GM12878 (cell line): ENCODE data around the gene GAS6. TPM values are rescaled to one million over a fixed set of nuclear protein-coding genes. Genes with fewer than 3 reads are reported as not detected.

Experiments used
- ATAC-seq: fragments of 200-7000 bp; cut with Tn5 transposase; 3 replicates; pipeline ENCODE4 v1.9.1; 2020; ENCODE audit warnings: mild to moderate bottlenecking, moderate library complexity
- BruUV-seq: library from RNA; stranded (reverse); fragments of 400-500 nt; replicated peaks from 2 replicates; lab custom pipeline; 2021; lab: Mats Ljungman, UMichigan
- CTCF ChIA-PET: fragments of 300-600 bp; sonication (Branson Sonifier 250); formaldehyde crosslinking; extraction: SDS; loops from one replicate; lab custom pipeline; 2021; ENCODE audit warnings: inconsistent platforms; lab: Yijun Ruan, JAX
- POLR2A ChIA-PET: fragments of 350-600 bp; formaldehyde crosslinking; extraction: SDS; loops from one replicate; lab custom pipeline; 2021; ENCODE audit warnings: inconsistent platforms; lab: Charles Lee
- RAD21 ChIA-PET: fragments of 300-600 bp; sonication (Branson Sonifier 250); formaldehyde crosslinking; loops from one replicate; lab custom pipeline; 2023; ENCODE audit warnings: antibody characterized with exemption; ENCODE audit not compliant: unreplicated experiment; lab: Charles Lee
- SMC1A ChIA-PET: fragments of 300-600 bp; sonication (Branson Sonifier 250); formaldehyde crosslinking; loops from one replicate; lab custom pipeline; 2023; ENCODE audit not compliant: unreplicated experiment, uncharacterized antibody; lab: Charles Lee
- DNase-seq: peaks from one replicate; pipeline ENCODE4 v3.0.0-alpha.2; 2011; ENCODE audit warnings: low read depth, low spot score
- FAIRE-seq: peaks from 3 replicates; lab custom pipeline; 2011; peaks lifted over from hg19 to GRCh38; lab: Jason Lieb, UNC
- H2AFZ ChIP-seq: 2 replicates; pipeline ENCODE4 v1.6.0; 2011; ENCODE audit warnings: low read depth, low read length, control low read depth; ENCODE audit not compliant: control insufficient read depth
- H3K27ac ChIP-seq: 2 replicates; pipeline ENCODE4 v1.5.1; 2011; ENCODE audit warnings: control low read depth; ENCODE audit not compliant: control insufficient read depth, insufficient read depth
- H3K27me3 ChIP-seq, 2 experiments: replicated peaks in 1 of 2; 2 replicates each; pipeline versions ENCODE4 v1.6.0 to v1.6.1; 2011; ENCODE audit warnings: low read length in 1 of 2; ENCODE audit not compliant: control insufficient read depth in 2 of 2, insufficient read depth in 2 of 2
- H3K36me3 ChIP-seq, 2 experiments: 2 replicates each; pipeline ENCODE4 v1.5.1; 2011; ENCODE audit warnings: low read length in 1 of 2; ENCODE audit not compliant: control insufficient read depth in 2 of 2, insufficient read depth in 2 of 2
- H3K4me1 ChIP-seq: 2 replicates; pipeline ENCODE4 v1.6.1; 2011; ENCODE audit warnings: mild to moderate bottlenecking, low read length, moderate library complexity, mixed read lengths; ENCODE audit not compliant: control insufficient read depth, insufficient read depth
- H3K4me2 ChIP-seq: 2 replicates; pipeline ENCODE4 v1.6.0; 2011; ENCODE audit warnings: control low read depth; ENCODE audit not compliant: control insufficient read depth, insufficient read depth
- H3K4me3 ChIP-seq: fragments of 200-600 bp; sonication (generic); 2 replicates; pipeline ENCODE4 v1.5.1; 2016
- H3K79me2 ChIP-seq: 2 replicates; pipeline ENCODE4 v1.6.0; 2011; ENCODE audit warnings: low read length; ENCODE audit not compliant: control insufficient read depth, insufficient read depth
- H3K9ac ChIP-seq: 2 replicates; pipeline ENCODE4 v1.8.0; 2011; ENCODE audit warnings: low read length, control low read depth, mixed read lengths; ENCODE audit not compliant: control insufficient read depth, insufficient read depth
- H3K9me3 ChIP-seq: replicated peaks from 3 replicates; pipeline ENCODE4 v1.5.1; 2011; ENCODE audit warnings: mild to moderate bottlenecking, low read length; ENCODE audit not compliant: control insufficient read depth, insufficient read depth
- H4K20me1 ChIP-seq: 2 replicates; pipeline ENCODE4 v1.6.0; 2011; ENCODE audit not compliant: control insufficient read depth, insufficient read depth
- CBX3 ChIP-seq: fragments of 200-600 bp; sonication (generic); IDR thresholded peaks from 2 replicates; pipeline ENCODE4 v1.6.1; 2016; ENCODE audit warnings: low read depth, borderline replicate concordance
- CREB1 ChIP-seq: IDR thresholded peaks from 2 replicates; pipeline ENCODE4 v1.6.1; 2012; ENCODE audit warnings: low read depth, mild to moderate bottlenecking, inconsistent platforms
- DPF2 ChIP-seq: fragments of 450-650 bp; IDR thresholded peaks from 2 replicates; pipeline ENCODE4 v1.6.1; 2017; ENCODE audit warnings: mild to moderate bottlenecking
- EZH2 ChIP-seq: IDR thresholded peaks from 2 replicates; pipeline ENCODE4 v1.6.1; 2012; ENCODE audit warnings: low read depth, mild to moderate bottlenecking, control low read depth, inconsistent platforms, low read length, borderline replicate concordance; ENCODE audit not compliant: control insufficient read depth
- HCFC1 ChIP-seq: fragments of 150-350 bp; IDR thresholded peaks from 2 replicates; pipeline ENCODE4 v1.6.1; 2014; ENCODE audit warnings: low read length
- MTA3 ChIP-seq: IDR thresholded peaks from 2 replicates; pipeline ENCODE4 v1.6.1; 2012; ENCODE audit warnings: low read length, inconsistent platforms, borderline replicate concordance
- POLR2AphosphoS2 ChIP-seq: IDR thresholded peaks from 2 replicates; pipeline ENCODE4 v1.6.1; 2011; ENCODE audit warnings: low read depth, mild to moderate bottlenecking, low read length, improper control_type of control experiment, moderate library complexity
- POLR2AphosphoS5 ChIP-seq: IDR thresholded peaks from 2 replicates; pipeline ENCODE4 v1.6.1; 2011; ENCODE audit warnings: mild to moderate bottlenecking, low read length, inconsistent platforms
- RELA ChIP-seq: fragments of 450-650 bp; IDR thresholded peaks from 2 replicates; pipeline ENCODE4 v1.8.0; 2014; ENCODE audit warnings: borderline replicate concordance; ENCODE audit not compliant: partially characterized antibody
- SPI1 ChIP-seq: IDR thresholded peaks from 2 replicates; pipeline ENCODE4 v1.6.1; 2011; ENCODE audit warnings: low read depth, mild to moderate bottlenecking, low read length, moderate library complexity, borderline replicate concordance; ENCODE audit not compliant: insufficient read depth
- ZNF24 ChIP-seq: fragments of 450-650 bp; IDR thresholded peaks from 2 replicates; pipeline ENCODE4 v1.6.1; 2017; ENCODE audit warnings: antibody characterized with exemption, mild to moderate bottlenecking
- WGBS: methylation state at CpG from one replicate; pipeline ENCODE4 v1.1.6; 2016; ENCODE audit warnings: low lambda C conversion rate; ENCODE audit not compliant: insufficient replicate concordance, insufficient coverage; ENCODE audit errors: missing lambda C conversion rate; 5-methylcytosine and 5-hydroxymethylcytosine counted together
- in situ Hi-C: fragments of 300-500 bp; cut with MboI; formaldehyde crosslinking; loops from 9 replicates; pipeline ENCODE4 v1.14.3; 2018; ENCODE audit warnings: mixed read lengths
- intact Hi-C: fragments of 100-400 bp; cut with micrococcal nuclease; formaldehyde crosslinking; loops from one replicate; pipeline ENCODE4 v1.14.2; 2022; ENCODE audit not compliant: unreplicated experiment
- polyA plus RNA-seq, 11 experiments: library from polyadenylated mRNA; depleted of rRNA in 4 of 11; unstranded in 6 of 11; stranded (reverse) in 5 of 11; fragments of >200 nt; fragmentation: Nextera tagmentation in 4 of 11; fragmentation: Illumina TruSeq in 1 of 11; extraction: Ambion mirVana in 4 of 11; extraction: Trizol in 1 of 11; gene quantifications; 1 replicate in 1 of 11; 2 replicates in 10 of 11; pipeline versions ENCODE4 v1.2.1 to v1.2.3, GENCODE V29; 2011 to 2016; ENCODE audit warnings: inconsistent platforms in 2 of 11, missing spikeins in 2 of 11, low read depth in 1 of 11
- total RNA-seq, 4 experiments: library from RNA; depleted of rRNA in 3 of 4; stranded (reverse); fragments of >200 nt in 3 of 4; fragmentation: Illumina TruSeq in 1 of 4; extraction: Trizol in 1 of 4; gene quantifications; 2 replicates each; pipeline versions ENCODE4 v1.2.1 to v1.2.3, GENCODE V29; 2013 to 2021
- TF ChIP-seq, protein P1 (sequence below): fragments of 450-650 bp; IDR thresholded peaks from 2 replicates; pipeline ENCODE4 v1.6.1; 2016; ENCODE audit warnings: mild to moderate bottlenecking
- TF ChIP-seq, protein P2 (sequence below): fragments of 450-650 bp; IDR thresholded peaks from 2 replicates; pipeline ENCODE4 v1.6.1; 2017; ENCODE audit warnings: mild to moderate bottlenecking

GAS6 gene
- total and polyA plus RNA-seq, 10 of the 15 experiments (the other 5 are each of a cell fraction or from before 2014, with no cell fraction given), result 0.03 to 0.59 (median 0.10) TPM; not detected in 2

DNA sequence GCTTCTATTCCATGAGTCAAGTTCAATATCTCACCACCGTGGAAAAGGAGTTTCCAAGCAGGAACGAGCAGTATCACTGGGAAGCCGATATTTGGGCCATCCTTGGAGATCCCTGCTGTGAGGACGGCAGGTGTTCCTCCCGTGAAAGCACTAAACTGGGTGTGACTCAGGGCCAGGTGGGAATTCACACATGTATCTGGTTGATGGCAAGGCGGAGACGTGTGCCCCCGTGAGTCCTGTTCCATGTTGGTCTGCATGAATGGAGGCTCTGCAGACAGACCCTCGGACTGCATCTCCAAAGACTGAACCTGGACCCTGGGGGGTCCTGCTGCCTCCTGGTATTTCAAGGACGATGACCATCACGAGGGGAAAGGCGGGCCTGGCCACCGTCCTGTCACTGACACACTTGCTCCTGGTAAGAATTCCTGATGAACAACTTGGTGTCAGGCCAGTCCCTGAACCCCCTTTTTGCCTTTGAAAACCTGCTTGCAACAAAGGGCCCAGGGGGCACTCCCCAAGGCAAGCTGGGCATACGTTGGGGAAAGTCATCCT is 22.8 kb upstream of the GAS6 start (continued):
- TF ChIP-seq, protein P1, sequence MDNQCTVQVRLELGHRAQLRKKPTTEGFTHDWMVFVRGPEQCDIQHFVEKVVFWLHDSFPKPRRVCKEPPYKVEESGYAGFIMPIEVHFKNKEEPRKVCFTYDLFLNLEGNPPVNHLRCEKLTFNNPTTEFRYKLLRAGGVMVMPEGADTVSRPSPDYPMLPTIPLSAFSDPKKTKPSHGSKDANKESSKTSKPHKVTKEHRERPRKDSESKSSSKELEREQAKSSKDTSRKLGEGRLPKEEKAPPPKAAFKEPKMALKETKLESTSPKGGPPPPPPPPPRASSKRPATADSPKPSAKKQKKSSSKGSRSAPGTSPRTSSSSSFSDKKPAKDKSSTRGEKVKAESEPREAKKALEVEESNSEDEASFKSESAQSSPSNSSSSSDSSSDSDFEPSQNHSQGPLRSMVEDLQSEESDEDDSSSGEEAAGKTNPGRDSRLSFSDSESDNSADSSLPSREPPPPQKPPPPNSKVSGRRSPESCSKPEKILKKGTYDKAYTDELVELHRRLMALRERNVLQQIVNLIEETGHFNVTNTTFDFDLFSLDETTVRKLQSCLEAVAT, result no peak
- TF ChIP-seq, protein P2, sequence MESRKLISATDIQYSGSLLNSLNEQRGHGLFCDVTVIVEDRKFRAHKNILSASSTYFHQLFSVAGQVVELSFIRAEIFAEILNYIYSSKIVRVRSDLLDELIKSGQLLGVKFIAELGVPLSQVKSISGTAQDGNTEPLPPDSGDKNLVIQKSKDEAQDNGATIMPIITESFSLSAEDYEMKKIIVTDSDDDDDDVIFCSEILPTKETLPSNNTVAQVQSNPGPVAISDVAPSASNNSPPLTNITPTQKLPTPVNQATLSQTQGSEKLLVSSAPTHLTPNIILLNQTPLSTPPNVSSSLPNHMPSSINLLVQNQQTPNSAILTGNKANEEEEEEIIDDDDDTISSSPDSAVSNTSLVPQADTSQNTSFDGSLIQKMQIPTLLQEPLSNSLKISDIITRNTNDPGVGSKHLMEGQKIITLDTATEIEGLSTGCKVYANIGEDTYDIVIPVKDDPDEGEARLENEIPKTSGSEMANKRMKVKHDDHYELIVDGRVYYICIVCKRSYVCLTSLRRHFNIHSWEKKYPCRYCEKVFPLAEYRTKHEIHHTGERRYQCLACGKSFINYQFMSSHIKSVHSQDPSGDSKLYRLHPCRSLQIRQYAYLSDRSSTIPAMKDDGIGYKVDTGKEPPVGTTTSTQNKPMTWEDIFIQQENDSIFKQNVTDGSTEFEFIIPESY, result no peak
- TF ChIP-seq SPI1, result no peak
- TF ChIP-seq, all 136 proteins: peak for 0

DNA sequence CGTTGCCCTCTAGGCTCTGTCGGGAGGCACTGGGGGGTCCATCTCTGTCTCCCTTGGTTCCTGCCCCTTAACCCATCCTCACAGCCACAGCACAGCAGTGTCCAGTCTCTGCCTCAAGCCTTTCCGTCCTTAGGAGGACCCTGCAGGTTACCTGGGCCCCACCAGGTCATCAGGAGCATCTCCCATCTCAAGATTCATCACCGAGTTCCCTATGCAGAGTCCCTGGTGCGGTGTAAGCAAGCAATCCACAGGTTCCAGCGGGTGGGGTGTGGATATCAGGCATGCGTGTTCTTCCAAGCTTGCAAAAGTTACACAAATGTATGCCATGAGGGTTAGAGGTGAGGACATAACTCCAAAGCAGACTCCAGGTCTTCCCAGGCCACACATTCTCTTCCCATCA is 20.9 kb upstream of the GAS6 start:
- Histone ChIP-seq H3K4me2 (no peak overlapping the region), H3K27ac (no peak overlapping the region), H3K9ac (no peak overlapping the region), H3K27me3 (peaks cover 0 to 3% of the 10 kb centered on the region in 2 experiments; a peak in 1 of 4 replicates), H3K4me1 (no peaks in the 10 kb centered on the region), H4K20me1 (no peaks in the 10 kb centered on the region), H3K79me2 (no peaks in the 10 kb centered on the region), H3K4me3 (no peak overlapping the region), H3K36me3 (no peaks in the 10 kb centered on the region), H2AFZ (no peak overlapping the region), H3K9me3 (no peaks in the 10 kb centered on the region)
- ATAC-seq, result no peak
- in situ Hi-C loops, result no loop called here
- FAIRE-seq, result no peak
- CTCF ChIA-PET, result no interaction called here
- intact Hi-C loops, result no loop called here
- 37% methylated on average over 7 of the region's 7 CpGs for WGBS
- no peak for DNase-seq
- SMC1A ChIA-PET, result no interaction called here
- TF ChIP-seq DPF2 (no peak), RELA (no peak), HCFC1 (no peak), ZNF24 (no peak), CBX3 (no peak), MTA3 (no peak), CREB1 (no peak), EZH2 (no peak), POLR2AphosphoS2 (no peak), POLR2AphosphoS5 (no peak)
- POLR2A ChIA-PET, result no interaction called here
- BruUV-seq, result no TSS peak
- RAD21 ChIA-PET, result no interaction called here
